NB4 (cell line): ENCODE data around the gene PPME1.

Experiments
- CTCF ChIP-seq: IDR thresholded peaks from one replicate; pipeline ENCODE4 v1.5.1; 2012; ENCODE audit warnings: low read depth, low read length
- MAX ChIP-seq: IDR thresholded peaks from 2 replicates; pipeline ENCODE4 v1.6.1; 2011; ENCODE audit warnings: low read depth, low read length
- MYC ChIP-seq: IDR thresholded peaks from 2 replicates; pipeline ENCODE4 v1.6.1; 2011; ENCODE audit warnings: low read depth, low read length
- POLR2A ChIP-seq: IDR thresholded peaks from 2 replicates; pipeline ENCODE4 v1.6.1; 2011; ENCODE audit warnings: mild to moderate bottlenecking; ENCODE audit not compliant: insufficient read length; ENCODE audit errors: extremely low read depth

- TF ChIP-seq CTCF (no peak), POLR2A (no peak), MAX (no peak), MYC (no peak)
Observed at GRCh38 chr11:74283580-74284180, 112.6 kb downstream of the PPME1 start.
